T-helper 1 cell treated with Interleukin-12 subunit alpha and Interleukin-12 subunit beta and Interleukin-4 antibody, amounts not matched to agents 30 ng/mL and 1 ng/mL, for 36 hours (primary cell): Measurements from ENCODE around the gene IFRD2. TPM values are rescaled to one million over a fixed set of nuclear protein-coding genes. Genes with fewer than 3 reads are reported as not detected.
"Not testable (repeated sequence)": the region's sequence is repeated elsewhere in the genome, so short reads cannot be mapped to it uniquely, and the experiment has no call there.

Experiments
- intact Hi-C: fragments of 100-400 bp; cut with micrococcal nuclease; formaldehyde crosslinking; loops from one replicate; pipeline ENCODE4 v1.15.1; 2024
- total RNA-seq: library from RNA; stranded (reverse); gene quantifications from 2 replicates; pipeline ENCODE4 v1.2.3, GENCODE V29; 2022

IFRD2 gene
- total RNA-seq, 1 donor from 2014 or later: 91.1 TPM

GRCh38 chr3:50290161-50290641 lies 2.0 kb downstream of the IFRD2 start:
- intact Hi-C loops: loop anchor here (10.0 kb wide), 2 partner anchors 815 to 1265 kb away; partner anchors contain the start of genes DAG1, IMPDH2 and NDUFAF3

DNA sequence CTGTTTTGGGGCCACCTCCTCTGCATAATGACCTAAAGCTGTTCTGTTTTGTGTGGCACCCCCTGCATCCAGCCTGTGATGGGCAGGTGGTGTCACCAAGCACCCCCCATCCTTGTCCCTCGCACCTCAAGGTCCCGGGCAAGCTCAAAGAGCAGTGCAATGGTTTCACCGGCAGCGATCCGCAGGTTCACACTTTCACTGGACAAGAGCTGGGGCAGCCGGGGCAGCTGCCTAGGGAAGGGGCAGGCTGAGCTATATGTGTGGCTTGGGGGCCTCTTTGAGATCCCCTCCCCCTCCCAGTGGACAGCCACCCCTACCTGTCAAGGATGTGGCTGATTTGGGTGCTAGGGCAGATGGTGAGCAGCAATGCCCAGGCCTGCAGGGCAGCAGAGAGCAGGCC lies 3.1 kb downstream of the IFRD2 start:
- intact Hi-C loops: no loop called here

DNA sequence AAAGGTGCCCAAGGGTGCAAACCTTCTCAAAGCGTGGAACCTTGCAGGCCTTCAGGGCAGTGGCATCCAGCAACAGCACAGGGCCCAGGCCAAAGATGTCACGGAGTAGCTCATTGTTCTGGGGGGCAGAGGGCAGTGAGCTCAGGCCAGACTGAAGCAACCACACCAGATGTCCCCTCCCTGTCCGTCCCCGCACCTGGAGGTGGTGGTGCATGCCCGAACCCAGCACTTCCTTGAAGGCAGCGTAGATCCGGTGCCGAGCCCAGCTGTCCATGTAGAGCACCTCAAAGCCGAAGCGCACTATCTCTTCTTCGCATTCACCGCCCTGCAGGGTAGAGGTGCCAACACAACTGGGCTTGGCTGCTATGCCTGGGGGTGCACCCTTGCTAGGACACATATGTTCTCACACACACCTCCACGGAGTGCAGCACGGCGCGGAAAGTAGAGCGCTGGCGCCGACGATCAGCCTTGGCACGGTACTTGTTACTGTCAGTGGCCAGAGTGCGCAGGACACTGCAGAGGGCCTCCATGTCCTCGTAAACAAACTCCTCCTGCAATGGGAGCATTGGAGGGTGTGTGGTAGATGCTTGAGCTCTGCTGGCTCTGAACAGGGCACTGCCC lies 3.7 kb downstream of the IFRD2 start:
- intact Hi-C loops: no loop called here

- intact Hi-C loops: no loop called here
These were observed 5.0 kb downstream of the IFRD2 start for GRCh38 chr3:50287262-50287661.

DNA sequence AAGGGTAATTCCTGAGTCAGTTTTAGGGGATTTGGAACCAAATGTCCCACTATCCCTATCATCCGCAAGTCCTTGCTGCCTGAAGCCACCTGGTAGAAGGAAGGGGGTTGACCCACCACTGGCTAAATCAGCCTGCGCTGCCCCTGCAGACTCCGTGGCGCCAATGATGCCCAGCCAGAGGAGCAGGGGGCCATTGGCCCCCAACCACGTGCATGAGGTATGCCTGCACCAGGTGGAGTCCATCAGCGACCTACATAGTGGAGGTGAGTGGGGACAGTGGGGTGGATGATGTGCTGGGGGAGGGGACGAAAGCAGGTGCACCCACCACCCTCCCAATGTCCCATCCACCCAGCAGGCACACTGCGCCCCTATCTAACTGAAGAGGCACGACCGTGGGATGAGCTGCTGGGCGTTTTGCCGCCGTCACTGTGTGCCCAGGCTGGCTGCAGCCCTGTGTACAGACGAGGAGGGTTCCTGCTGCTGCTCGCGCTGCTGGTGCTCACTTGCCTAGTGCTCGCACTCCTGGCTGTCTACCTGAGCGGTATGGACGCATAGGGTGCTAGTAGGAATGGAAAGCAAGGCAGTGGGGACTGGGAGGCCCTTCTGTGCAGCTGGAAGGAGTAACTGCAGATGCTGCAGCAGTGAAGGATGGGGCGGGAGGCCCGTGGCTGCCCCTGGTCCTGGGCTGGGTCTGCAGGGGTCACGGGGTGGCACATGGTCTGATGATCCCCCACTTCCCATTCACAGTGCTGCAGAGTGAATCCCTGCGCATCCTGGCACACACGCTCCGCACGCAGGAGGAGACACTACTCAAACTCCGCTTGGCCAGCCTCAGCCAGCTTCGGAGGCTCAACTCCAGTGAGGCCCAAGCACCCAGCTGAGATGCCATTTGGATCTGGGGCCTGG lies 5.7 kb downstream of the IFRD2 start:
- intact Hi-C loops: no loop called here

GRCh38 chr3:50284121-50284520 lies 8.1 kb downstream of the IFRD2 start:
- intact Hi-C loops: not testable (repeated sequence)

DNA sequence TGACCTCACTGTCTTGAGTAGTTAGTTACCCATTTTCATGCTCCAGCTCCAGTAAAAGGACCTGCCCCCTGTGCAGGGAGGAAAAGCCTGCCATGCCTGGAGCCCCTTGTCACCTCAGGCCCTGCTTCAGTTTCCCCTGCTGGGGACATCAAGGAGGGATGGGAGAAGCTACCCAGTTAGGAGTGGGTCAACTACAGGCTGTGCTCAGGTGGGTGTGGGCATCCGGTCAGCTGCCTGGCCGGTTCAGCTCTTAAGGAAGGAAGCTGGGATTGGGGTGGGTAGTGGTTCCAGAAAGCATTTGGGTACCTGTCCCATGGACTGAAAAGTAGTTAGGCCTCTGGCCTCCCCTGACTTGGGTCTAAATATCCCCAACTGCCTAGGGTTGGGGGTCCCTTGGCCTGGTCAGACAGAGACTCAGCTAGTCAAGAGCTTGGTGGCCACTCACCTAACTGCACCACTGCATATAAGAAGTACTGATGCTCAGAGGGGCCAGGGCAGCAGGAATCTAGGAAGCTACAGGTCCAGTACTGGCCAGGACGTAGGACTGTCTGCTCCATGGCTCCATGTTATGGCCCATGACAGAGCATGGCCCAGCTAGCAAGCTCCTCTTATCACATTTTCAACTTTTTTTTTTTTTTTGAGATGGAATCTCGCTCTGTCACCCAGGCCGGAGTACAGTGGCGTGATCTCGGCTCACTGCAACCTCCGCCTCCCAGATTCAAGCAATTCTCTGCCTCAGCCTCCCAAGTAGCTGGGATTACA lies 12.8 kb downstream of the IFRD2 start:
- intact Hi-C loops: no loop called here

GRCh38 chr3:50278880-50279224 lies 13.4 kb downstream of the IFRD2 start, which contains the start of gene LSMEM2:
Gene LSMEM2, plus strand, starts transcription at chr3:50279087. Its CDS starts 27 bp downstream, at chr3:50279114.
- intact Hi-C loops: no loop called here

DNA sequence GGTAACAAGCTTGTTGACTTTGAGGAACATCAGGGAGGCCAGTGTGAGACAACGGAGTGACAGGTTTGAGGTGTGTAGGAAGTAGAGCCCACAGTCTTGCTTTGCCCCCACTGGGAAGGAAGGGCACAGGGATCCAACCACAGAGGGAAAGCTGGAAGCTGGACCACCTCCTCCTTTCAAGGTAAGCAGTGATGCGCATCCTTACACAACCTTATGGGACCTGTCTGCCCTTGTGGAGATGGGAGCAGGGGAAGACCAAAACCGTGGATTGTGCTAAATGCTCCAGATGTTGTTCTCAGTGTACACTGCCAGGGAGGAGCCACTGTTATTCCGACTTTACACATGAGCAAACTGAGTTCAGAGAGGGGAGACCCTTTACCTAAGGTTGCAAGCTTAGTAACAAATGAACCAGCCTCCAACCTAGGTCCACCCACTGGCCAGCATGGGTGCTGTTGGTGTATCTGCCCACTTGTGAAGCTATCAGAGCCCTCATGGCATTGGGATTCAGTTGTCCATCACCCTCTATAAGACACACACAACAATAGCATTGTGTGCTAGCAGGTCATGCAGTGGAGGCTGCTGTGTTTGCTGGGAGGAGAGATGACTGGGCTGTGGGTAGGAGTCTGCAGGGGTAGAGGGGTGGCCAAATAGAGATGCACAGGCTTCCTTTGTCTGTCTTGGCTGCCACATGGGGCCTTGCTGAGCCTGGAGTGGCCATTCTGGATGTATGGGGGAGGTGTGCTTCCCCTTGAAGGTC lies 13.9 kb downstream of the IFRD2 start:
- intact Hi-C loops: no loop called here

DNA sequence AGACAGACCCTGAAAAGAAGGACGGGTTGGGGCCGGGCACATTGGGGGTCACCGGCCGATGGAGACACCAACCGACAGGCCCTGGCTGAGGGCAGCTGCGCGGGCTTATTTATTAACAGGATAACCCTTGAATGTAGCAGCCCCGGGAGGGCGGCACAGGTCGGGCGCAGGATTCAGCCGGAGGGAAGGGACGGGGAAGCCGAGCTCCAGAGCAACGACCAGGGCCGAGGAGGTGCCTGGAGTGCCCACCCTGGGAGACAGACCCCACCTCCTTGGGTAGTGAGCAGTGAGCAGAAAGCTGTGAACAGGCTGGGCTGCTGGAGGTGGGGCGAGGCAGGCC lies 15.5 kb downstream of the IFRD2 start:
- intact Hi-C loops: no loop called here

DNA sequence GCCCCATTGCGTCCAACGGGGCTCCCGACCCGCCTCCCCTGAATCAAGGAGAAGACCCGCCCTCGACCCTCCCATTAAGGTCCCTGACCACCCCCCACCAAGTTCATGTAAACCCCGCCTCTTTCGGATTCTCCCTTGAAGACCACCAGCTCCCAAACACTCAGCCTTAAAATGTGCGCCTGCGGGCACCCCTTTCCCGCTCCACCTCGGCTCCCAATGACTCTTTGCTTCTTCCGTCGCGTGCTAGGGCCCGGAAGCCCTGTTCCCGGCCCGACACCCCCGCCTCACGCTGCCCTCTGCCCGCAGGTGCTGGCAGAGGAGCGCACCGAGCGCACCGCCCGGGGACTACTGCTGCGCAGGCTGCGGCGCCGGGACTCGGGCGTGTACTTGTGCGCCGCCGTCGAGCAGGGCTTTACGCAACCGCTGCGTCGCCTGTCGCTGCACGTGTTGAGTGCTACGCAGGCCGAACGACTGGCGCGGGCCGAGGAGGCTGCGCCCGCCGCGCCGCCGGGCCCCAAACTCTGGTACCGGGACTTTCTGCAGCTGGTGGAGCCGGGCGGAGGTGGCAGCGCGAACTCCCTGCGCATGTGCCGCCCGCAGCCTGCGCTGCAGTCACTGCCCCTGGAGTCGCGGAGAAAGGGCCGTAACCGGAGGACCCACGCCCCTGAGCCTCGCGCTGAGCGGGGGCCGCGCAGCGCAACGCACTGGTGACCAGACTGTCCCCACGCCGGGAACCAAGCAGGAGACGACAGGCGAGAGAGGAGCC lies 16.1 kb downstream of the IFRD2 start:
- intact Hi-C loops: no loop called here

DNA sequence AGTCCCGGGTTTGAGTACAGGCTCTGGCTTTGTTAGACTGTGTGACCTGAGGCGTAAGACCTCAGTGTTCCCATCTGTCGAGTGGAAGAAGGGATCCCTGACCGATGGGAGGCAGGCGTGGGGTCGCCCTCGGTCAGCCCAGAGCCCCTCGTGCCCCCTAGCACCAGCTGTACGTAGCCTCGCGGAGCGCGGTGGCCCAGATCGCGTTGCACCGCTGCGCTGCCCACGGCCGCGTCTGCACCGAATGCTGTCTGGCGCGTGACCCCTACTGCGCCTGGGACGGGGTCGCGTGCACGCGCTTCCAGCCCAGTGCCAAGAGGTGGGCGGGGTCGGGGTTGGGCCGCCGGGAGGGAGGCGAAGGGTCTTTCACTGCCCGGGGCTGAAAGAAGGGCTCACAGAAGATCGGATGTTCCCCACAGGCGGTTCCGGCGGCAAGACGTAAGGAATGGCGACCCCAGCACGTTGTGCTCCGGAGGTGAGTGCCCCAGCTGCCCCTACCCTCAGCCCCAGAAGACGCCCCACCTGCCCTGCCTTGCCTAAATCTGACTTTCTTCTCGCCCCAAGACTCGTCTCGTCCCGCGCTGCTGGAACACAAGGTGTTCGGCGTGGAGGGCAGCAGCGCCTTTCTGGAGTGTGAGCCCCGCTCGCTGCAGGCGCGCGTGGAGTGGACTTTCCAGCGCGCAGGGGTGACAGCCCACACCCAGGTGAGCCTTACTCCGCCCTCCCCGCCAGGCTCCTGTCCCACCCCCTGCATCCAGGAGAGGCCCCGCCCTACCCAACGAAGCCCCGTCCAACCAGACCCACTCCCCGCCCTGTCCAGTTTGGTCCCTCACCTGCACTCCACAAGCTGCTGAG lies 16.9 kb downstream of the IFRD2 start:
- intact Hi-C loops: no loop called here

DNA sequence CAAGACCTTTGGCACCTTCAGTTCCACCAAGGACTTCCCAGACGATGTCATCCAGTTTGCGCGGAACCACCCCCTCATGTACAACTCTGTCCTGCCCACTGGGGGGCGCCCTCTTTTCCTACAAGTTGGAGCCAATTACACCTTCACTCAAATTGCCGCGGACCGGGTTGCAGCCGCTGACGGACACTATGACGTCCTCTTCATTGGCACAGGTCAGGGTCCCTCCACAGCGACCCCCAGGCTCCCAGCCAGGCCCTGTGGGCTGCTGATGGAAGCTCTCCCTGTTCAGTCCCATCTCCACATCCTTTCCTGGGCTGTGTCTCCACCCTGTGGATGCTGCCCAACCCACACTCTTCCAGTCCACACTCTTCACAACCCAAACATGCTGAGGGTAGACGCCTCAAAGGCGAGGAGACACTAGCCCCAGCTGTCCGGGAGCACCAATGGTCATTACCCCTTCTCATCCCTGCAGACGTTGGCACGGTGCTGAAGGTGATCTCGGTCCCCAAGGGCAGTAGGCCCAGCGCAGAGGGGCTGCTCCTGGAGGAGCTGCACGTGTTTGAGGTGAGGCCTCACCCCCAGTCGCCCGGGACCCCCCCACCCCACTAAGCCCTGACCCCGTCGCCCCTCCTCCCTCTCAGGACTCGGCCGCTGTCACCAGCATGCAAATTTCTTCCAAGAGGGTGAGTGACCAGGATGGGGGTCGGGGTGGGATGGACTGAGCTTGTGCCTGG lies 17.7 kb downstream of the IFRD2 start:
- intact Hi-C loops: loop anchor here (1.0 kb wide), 2 partner anchors 18 to 50 kb away; partner anchors contain the start of gene IFRD2

DNA sequence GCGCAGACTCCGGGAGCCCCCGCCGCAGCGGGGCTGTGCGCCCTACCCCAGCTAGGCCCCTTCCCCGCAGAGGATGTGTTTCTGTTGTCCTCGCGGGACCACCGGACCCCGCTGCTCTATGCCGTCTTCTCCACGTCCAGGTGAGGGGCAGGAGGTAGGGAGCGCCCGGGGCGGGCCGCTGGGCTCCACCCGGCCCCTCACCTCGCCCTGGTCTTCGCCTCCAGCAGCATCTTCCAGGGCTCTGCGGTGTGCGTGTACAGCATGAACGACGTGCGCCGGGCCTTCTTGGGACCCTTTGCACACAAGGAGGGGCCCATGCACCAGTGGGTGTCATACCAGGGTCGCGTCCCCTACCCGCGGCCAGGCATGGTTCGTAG lies 18.6 kb downstream of the IFRD2 start:
- intact Hi-C loops: loop anchor here (1.0 kb wide), 7 partner anchors 13 to 152 kb away; partner anchors contain the start of gene IFRD2

- intact Hi-C loops: loop anchor here (1.0 kb wide), 5 partner anchors 13 to 152 kb away; no protein-coding TSS in a partner anchor
These were observed 19.1 kb downstream of the IFRD2 start for GRCh38 chr3:50272911-50273688.

DNA sequence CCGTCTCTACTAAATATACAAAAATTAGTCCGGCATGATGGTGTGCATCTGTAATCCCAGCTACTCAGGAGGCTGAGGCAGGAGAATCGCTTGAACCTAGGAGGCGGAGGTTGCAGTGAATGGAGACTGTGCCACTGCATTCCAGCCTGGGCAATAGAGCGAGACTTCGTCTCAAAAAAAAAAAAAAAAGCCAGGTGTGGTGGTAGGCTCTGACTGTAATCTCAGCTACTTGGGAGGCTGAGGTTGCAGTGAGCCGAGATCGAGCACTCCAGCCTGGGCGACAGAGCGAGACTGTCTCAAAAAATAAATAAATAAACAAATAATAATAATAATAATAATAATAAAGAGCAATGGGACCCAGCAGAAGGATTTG lies 19.7 kb downstream of the IFRD2 start:
- intact Hi-C loops: not testable (repeated sequence)

DNA sequence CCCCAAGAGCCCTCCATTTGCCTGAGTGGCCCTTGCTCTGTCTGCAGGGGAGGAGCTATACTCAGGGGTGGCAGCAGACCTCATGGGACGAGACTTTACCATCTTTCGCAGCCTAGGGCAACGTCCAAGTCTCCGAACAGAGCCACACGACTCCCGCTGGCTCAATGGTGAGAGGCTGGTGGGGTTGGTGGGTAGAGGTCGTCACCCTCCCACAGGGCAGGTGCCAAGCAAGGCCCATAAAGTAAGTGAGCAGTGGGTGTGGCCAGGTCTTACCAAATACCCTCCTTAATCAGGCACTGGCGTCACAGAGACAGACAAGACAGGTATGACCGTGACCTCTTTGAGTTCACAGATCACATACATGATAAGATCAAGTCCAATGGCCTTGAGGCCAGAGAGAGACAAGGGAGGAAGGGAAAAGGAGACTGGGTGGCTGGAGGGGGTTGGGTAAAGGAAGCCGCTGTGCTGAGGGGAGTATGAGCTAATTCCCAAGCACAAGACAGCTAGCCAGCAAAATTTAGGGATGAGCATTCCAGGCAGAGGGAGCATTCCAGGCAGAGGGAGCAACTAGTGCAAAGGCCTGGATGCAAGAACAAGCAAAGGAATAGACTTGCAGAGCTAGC lies 20.8 kb downstream of the IFRD2 start:
- intact Hi-C loops: no loop called here
